Peyer's patch (tissue), 4 donors: Measurements from ENCODE around the gene DNAJC17. TPM values are rescaled to one million over a fixed set of nuclear protein-coding genes. Genes with fewer than 3 reads are reported as not detected.
A peak's percentile ranks its signal among the peaks of the same experiment; 100 is the strongest.

Source experiments
- DNase-seq, 3 donors: peaks; one replicate each; pipeline ENCODE4 v3.0.0-alpha.2; 2017 to 2019
- H3K27ac ChIP-seq, 4 donors: fragments of 200-600 bp; sonication (generic); one replicate each; pipeline ENCODE4 v1.5.1; 2016 to 2019
- H3K27me3 ChIP-seq, 2 donors: fragments of 200-600 bp; sonication (generic); one replicate each; pipeline ENCODE4 v1.5.1; 2019
- H3K36me3 ChIP-seq, 3 donors: fragments of 200-600 bp; sonication (generic); one replicate each; pipeline ENCODE4 v1.5.1; 2016 to 2019
- H3K4me1 ChIP-seq, 4 donors: fragments of 200-600 bp; sonication (generic); one replicate each; pipeline ENCODE4 v1.5.1; 2016 to 2019
- H3K4me3 ChIP-seq, 4 donors: fragments of 200-600 bp; sonication (generic); 1 replicate in 3 of 4; 2 replicates in 1 of 4; pipeline ENCODE4 v1.5.1; 2016 to 2019; ENCODE audit warnings: mild to moderate bottlenecking in 1 of 4
- H3K9me3 ChIP-seq, 4 donors: fragments of 200-600 bp; sonication (generic); one replicate each; pipeline ENCODE4 v1.5.1; 2016 to 2019; ENCODE audit warnings: mild to moderate bottlenecking in 1 of 4
- POLR2A ChIP-seq, 2 donors: fragments of 450-650 bp; IDR thresholded peaks; one replicate each; pipeline ENCODE4 v1.5.1; 2017; ENCODE audit warnings: antibody characterized with exemption in 2 of 2, mild to moderate bottlenecking in 2 of 2, moderate library complexity in 2 of 2
- total RNA-seq, 4 donors: library from RNA; depleted of rRNA; stranded (reverse); fragments of >200 nt; gene quantifications; one replicate each; pipeline ENCODE4 v1.1.0, GENCODE V29; 2016
- TF ChIP-seq, protein P1 (sequence below), 6 experiments: fragments of 450-650 bp in 4 of 6; fragments of 200-600 bp in 2 of 6; sonication (generic) in 1 of 6; IDR thresholded peaks; one replicate each; pipeline ENCODE4 v1.5.1; 2017 to 2019; ENCODE audit warnings: antibody characterized with exemption in 6 of 6, mild to moderate bottlenecking in 3 of 6, moderate library complexity in 1 of 6

Gene DNAJC17
- total RNA-seq, 4 donors from 2014 or later: 26.9 to 37.1 (median 32.9) TPM

DNA sequence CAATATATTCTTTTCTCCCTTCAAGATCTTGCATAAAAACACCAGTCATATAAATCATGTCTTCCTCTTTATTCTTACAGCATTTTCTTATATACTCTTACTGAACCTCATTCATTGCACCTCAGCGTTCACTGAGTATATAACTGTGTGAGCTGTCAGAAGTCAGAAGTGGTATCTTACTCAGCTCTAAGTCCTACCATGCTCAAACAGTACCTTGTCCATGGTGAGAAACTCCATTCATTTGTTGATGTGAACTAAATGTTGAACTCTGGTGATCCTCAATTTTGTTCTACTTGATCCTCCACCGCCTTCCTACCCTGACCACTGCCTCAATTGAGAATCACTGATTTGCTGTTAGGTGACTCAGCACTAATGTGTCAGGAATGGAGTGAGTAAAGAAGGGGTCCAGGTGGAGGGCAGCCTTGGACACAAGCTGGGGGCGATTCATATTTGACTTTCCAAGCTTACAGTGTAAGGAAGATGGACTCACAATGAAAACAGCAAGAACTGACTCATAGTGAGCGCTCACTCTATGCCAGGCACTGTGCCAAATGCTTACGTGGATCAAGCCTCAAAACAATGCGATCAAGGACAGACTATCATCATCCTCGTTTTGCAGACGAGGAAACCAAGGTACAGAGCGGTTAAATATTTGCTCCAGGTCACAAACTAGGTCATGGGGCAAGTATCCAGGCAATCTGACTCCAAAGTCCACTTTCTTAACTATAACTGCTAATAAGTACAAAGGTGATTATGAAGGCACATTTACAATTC lies 13.9 kb downstream of the DNAJC17 start:
- TF ChIP-seq, protein P1, sequence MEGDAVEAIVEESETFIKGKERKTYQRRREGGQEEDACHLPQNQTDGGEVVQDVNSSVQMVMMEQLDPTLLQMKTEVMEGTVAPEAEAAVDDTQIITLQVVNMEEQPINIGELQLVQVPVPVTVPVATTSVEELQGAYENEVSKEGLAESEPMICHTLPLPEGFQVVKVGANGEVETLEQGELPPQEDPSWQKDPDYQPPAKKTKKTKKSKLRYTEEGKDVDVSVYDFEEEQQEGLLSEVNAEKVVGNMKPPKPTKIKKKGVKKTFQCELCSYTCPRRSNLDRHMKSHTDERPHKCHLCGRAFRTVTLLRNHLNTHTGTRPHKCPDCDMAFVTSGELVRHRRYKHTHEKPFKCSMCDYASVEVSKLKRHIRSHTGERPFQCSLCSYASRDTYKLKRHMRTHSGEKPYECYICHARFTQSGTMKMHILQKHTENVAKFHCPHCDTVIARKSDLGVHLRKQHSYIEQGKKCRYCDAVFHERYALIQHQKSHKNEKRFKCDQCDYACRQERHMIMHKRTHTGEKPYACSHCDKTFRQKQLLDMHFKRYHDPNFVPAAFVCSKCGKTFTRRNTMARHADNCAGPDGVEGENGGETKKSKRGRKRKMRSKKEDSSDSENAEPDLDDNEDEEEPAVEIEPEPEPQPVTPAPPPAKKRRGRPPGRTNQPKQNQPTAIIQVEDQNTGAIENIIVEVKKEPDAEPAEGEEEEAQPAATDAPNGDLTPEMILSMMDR (IDR thresholded peaks at IDR 0.05): no peak
- TF ChIP-seq POLR2A (IDR thresholded peaks at IDR 0.05): no peak
- DNase-seq: peak in 2 of 3 donors; percentile 86 to 92
- Histone ChIP-seq H3K4me1 (peaks cover 0 to 33% (median 2%) of the 10 kb centered on the region in 4 donors), H3K36me3 (peaks cover 0 to 12% (median 0%) of the 10 kb centered on the region in 3 donors), H3K9me3 (no peaks in the 10 kb centered on the region), H3K27me3 (no peaks in the 10 kb centered on the region), H3K27ac (peak overlapping the region in 3 of 4 donors; percentile 35 to 80 (median 71)), H3K4me3 (no peak overlapping the region)

DNA sequence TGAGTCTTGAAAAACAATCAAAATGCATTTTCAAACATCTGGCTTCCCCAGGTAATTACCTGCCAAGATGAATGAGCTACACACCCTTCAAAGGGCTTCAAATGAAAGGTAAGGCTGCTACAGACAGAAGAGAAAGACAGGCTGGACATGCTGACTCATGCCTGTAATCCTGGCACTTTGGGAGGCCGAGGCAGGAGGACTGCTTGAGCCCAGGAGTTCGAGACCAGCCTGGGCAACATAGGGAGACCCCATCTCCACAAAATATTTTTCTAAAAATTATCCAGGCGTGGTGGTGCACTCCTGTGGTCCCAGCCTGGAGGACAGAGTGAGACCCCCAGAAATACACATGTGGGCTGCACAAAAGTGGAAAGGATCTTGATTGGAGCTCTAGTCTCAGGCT lies 14.9 kb downstream of the DNAJC17 start:
- no peak for TF ChIP-seq POLR2A (IDR thresholded peaks at IDR 0.05)
- TF ChIP-seq, protein P1 (IDR thresholded peaks at IDR 0.05): no peak
- Histone ChIP-seq H3K4me1 (peaks cover 0 to 40% (median 6%) of the 10 kb centered on the region in 4 donors), H3K9me3 (no peaks in the 10 kb centered on the region), H3K4me3 (no peak overlapping the region), H3K27ac (peak overlapping the region in 1 of 4 donors; percentile 55), H3K27me3 (no peaks in the 10 kb centered on the region), H3K36me3 (peaks cover 0 to 12% (median 0%) of the 10 kb centered on the region in 3 donors)
- DNase-seq: no peak

DNA sequence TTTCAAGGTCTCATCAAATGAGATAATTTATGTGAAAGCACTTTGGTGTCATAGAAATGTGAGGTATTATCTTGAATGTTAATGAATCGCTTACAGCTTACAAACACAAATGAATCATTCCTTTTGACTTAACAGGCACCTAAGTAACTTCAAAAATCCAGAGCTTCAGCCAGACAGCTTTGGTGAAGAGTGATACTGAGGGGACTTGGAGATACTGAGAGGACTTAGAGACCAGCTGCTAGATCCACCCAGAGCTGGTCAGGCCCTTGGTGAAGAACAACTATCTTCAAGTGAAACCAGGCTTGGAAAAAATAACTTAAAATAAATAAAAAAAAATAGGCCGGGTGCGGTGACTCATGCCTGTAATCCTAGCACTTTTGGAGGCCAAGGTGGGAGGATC lies 16.6 kb downstream of the DNAJC17 start:
- TF ChIP-seq, protein P1 (IDR thresholded peaks at IDR 0.05): no peak
- no peak for TF ChIP-seq POLR2A (IDR thresholded peaks at IDR 0.05)
- Histone ChIP-seq H3K4me3 (no peak overlapping the region), H3K36me3 (peaks cover 0 to 12% (median 0%) of the 10 kb centered on the region in 3 donors), H3K9me3 (no peaks in the 10 kb centered on the region), H3K4me1 (peaks cover 0 to 52% (median 6%) of the 10 kb centered on the region in 4 donors), H3K27me3 (no peaks in the 10 kb centered on the region), H3K27ac (no peak overlapping the region)
- DNase-seq: no peak

DNA sequence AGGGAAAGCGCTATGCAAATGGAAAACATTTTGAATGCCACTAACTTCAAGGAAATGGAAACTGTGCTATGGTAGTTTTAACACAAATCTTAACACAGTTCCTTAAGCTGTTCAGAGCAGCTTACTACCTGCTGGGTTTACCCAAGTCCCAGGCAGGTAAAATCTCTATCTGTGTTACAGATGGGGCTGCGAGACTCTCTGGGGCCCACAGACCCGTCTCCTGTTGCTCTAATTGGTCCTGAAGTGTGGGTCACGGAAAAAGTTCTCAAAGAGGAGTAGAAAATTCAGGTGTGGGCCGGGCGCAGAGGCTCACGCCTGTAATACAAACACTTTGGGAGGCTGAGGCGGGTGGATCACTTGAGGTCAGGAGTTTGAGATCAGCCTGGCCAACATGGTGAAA lies 17.3 kb downstream of the DNAJC17 start:
- no peak overlapping the region for H3K27ac ChIP-seq
- no peak for DNase-seq
- no peaks in the 10 kb centered on the region for H3K27me3 ChIP-seq
- no peak overlapping the region for H3K4me3 ChIP-seq
- TF ChIP-seq, protein P1 (IDR thresholded peaks at IDR 0.05): no peak
- no peak for TF ChIP-seq POLR2A (IDR thresholded peaks at IDR 0.05)
- H3K36me3 ChIP-seq: peaks cover 0 to 12% (median 0%) of the 10 kb centered on the region in 3 donors
- H3K9me3 ChIP-seq: no peaks in the 10 kb centered on the region
- H3K4me1 ChIP-seq: peaks cover 0 to 50% (median 5%) of the 10 kb centered on the region in 4 donors

DNA sequence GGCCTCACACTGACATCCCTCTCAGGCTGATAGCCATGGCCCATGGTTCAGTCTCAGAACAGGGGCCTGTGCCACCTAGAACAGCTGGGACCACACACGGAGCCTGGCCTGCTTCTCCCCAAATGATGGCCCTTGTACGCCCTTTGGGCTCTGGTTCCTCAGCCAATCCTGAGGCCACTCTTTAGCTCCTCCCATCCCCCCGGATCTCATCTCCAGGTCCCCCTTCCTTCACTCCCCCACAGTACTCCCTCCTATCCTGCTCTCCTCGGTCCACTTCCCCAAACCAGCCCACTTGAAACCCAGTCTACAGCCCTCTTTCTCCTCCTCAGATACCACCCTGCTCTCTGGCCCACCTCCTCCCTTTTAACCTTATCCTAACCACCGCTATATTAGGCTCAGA lies 18.2 kb downstream of the DNAJC17 start:
- H3K4me1 ChIP-seq: peaks cover 0 to 41% (median 5%) of the 10 kb centered on the region in 4 donors
- no peak for DNase-seq

More for the DNA sequence above, 18.2 kb downstream of the DNAJC17 start:
- Histone ChIP-seq H3K36me3 (peaks cover 0 to 12% (median 0%) of the 10 kb centered on the region in 3 donors), H3K4me3 (no peak overlapping the region), H3K27me3 (no peaks in the 10 kb centered on the region), H3K9me3 (no peaks in the 10 kb centered on the region), H3K27ac (peak overlapping the region in 2 of 4 donors; percentile 13 to 26)
- TF ChIP-seq, protein P1 (IDR thresholded peaks at IDR 0.05): no peak
- no peak for TF ChIP-seq POLR2A (IDR thresholded peaks at IDR 0.05)
